Frontal cortex (tissue), 4 donors: ENCODE measurements around the gene OR7E24. TPM values are rescaled to one million over a fixed set of nuclear protein-coding genes. Genes with fewer than 3 reads are reported as not detected.
"Not testable (repeated sequence)": the region's sequence is repeated elsewhere in the genome, so short reads cannot be mapped to it uniquely, and the experiment has no call there.

Experiments
- DNase-seq, 2 donors: peaks; one replicate each; pipeline ENCODE4 v3.0.0; 2012; ENCODE audit warnings: low spot score in 2 of 2
- FAIRE-seq: peaks from 2 replicates; lab custom pipeline; 2012; peaks lifted over from hg19 to GRCh38; lab: Jason Lieb, UNC
- total RNA-seq: library from RNA; depleted of rRNA; stranded (reverse); fragments of >200 nt; gene quantifications from one replicate; pipeline ENCODE4 v1.2.3, GENCODE V29; 2014
- donor health status: control.
- donor health status: control.
- donor health status: control.

OR7E24 gene
- total RNA-seq: not detected

- DNase-seq (no peak), FAIRE-seq (no peak)
Measured at GRCh38 chr19:9250630-9251029, at the start of gene OR7E24. TSS of gene OR7E24 (plus strand) at chr19:9250930. CDS start at chr19:9251044, 114 bp downstream.

GRCh38 chr19:9205501-9206113 is 45.1 kb upstream of the OR7E24 start:
- FAIRE-seq (no peak), DNase-seq (peak in 1 of 2 donors; percentile 42)

DNA sequence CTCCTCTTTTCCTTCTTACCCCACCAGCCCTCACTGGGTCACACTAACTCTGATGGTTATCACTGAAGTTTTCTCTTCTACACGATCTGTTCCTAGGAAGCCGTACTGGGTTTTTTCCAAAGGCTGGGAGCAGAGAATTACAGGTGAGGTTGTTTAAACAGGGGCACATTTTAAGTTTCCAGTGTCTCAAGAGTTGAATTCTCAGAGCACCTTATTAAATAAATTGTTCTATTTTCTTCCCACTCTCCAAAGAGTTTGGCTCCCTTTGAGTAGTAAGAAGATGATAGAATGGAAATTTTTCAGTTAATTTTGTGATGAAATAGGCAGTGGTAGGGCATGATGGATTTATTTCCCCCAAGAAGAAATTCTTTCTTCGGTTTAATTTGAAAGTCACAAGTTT is 31.2 kb upstream of the OR7E24 start, which contains the start of gene OR7D4:
Gene OR7D4 (minus strand): TSS at position 101 of the 400 bp plus-strand sequence. CDS start 4,752 bp downstream, outside the sequence.
- no peak for DNase-seq
- FAIRE-seq: no peak

DNA sequence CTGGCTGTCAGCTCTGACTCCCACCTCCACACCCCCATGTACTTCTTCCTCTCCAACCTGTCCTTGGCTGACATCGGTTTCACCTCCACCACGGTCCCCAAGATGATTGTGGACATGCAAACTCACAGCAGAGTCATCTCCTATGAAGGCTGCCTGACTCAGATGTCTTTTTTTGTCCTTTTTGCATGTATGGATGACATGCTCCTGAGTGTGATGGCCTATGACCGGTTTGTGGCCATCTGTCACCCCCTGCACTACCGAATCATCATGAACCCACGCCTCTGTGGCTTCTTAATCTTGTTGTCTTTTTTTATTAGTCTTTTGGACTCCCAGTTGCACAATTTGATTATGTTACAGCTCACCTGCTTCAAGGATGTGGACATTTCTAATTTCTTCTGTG is 506 bp downstream of the OR7E24 start:
- FAIRE-seq: no peak
- DNase-seq: no peak

- not testable (repeated sequence) for FAIRE-seq, DNase-seq
Measured at GRCh38 chr19:9283485-9283884, 32.8 kb downstream of the OR7E24 start.

GRCh38 chr19:9289231-9289884 is 38.6 kb downstream of the OR7E24 start:
- no peak for FAIRE-seq
- DNase-seq: no peak

GRCh38 chr19:9295411-9295849 is 44.7 kb downstream of the OR7E24 start:
- FAIRE-seq (no peak), DNase-seq (no peak)

GRCh38 chr19:9296336-9296735 is 45.6 kb downstream of the OR7E24 start:
- DNase-seq (no peak), FAIRE-seq (no peak)

Other genes starting within 250 kb of the OR7E24 start
- not detected for gene MUC16, start 240.5 kb upstream of the OR7E24 start, total RNA-seq
- gene OR1M1, start 163.9 kb upstream of the OR7E24 start, total RNA-seq: not detected
- gene OR7G2, start 143.5 kb upstream of the OR7E24 start, total RNA-seq: not detected
- gene OR7G1, start 135.2 kb upstream of the OR7E24 start, total RNA-seq: not detected
- gene OR7G3, start 124.0 kb upstream of the OR7E24 start, total RNA-seq: not detected
- gene ZNF317, start 110.5 kb upstream of the OR7E24 start, total RNA-seq: 17.1 TPM
- not detected for gene OR7D2, start 72.0 kb upstream of the OR7E24 start, total RNA-seq
- not detected for gene OR7D4, start 31.3 kb upstream of the OR7E24 start, total RNA-seq
- gene ZNF699, start 58.9 kb downstream of the OR7E24 start, total RNA-seq: 25.3 TPM
- gene ZNF559, start 73.2 kb downstream of the OR7E24 start, total RNA-seq: 42.8 TPM
- 8.2 TPM for gene ZNF177, start 112.1 kb downstream of the OR7E24 start, total RNA-seq
- 14.3 TPM for gene ZNF266, start 184.6 kb downstream of the OR7E24 start, total RNA-seq
- 0.41 TPM for gene ZNF560, start 247.7 kb downstream of the OR7E24 start, total RNA-seq